IPS-18a (cell line): ENCODE results near the gene SIM1.

Source experiments
- H3K27ac ChIP-seq: one replicate; pipeline ENCODE4 v1.5.1; 2013; ENCODE audit warnings: low read length
- H3K27me3 ChIP-seq: one replicate; pipeline ENCODE4 v1.6.1; 2013; ENCODE audit warnings: mild to moderate bottlenecking, low read length; ENCODE audit not compliant: control insufficient read depth, insufficient read depth
- H3K36me3 ChIP-seq: one replicate; pipeline ENCODE4 v1.6.1; 2013; ENCODE audit warnings: low read depth, low read length; ENCODE audit not compliant: control insufficient read depth
- H3K4me1 ChIP-seq: one replicate; pipeline ENCODE4 v1.6.1; 2013; ENCODE audit warnings: low read depth, low read length; ENCODE audit not compliant: control insufficient read depth
- H3K4me3 ChIP-seq: one replicate; pipeline ENCODE4 v1.5.1; 2013; ENCODE audit warnings: low read length
- H3K9ac ChIP-seq: one replicate; pipeline ENCODE4 v1.6.1; 2013; ENCODE audit warnings: mild to moderate bottlenecking, low read length, moderate library complexity
- H3K9me3 ChIP-seq: one replicate; pipeline ENCODE4 v1.6.1; 2013; ENCODE audit warnings: low read depth, low read length; ENCODE audit not compliant: control insufficient read depth

The SIM1 gene

GRCh38 chr6:100430962-100431361 is 33.8 kb downstream of the SIM1 start:
- Histone ChIP-seq H3K4me3 (no peak overlapping the region), H3K9ac (no peak overlapping the region), H3K9me3 (no peaks in the 10 kb centered on the region), H3K4me1 (peaks cover 21% of the 10 kb centered on the region), H3K27ac (no peak overlapping the region), H3K27me3 (no peaks in the 10 kb centered on the region), H3K36me3 (no peaks in the 10 kb centered on the region)

- H3K4me3 ChIP-seq, result no peak overlapping the region
- peaks cover 15% of the 10 kb centered on the region for H3K4me1 ChIP-seq
- H3K36me3 ChIP-seq, result no peaks in the 10 kb centered on the region
- no peaks in the 10 kb centered on the region for H3K27me3 ChIP-seq
- no peaks in the 10 kb centered on the region for H3K9me3 ChIP-seq
- no peak overlapping the region for H3K9ac ChIP-seq
- H3K27ac ChIP-seq, result no peak overlapping the region
Observed at GRCh38 chr6:100427452-100427851, 37.3 kb downstream of the SIM1 start.

- no peak overlapping the region for H3K9ac ChIP-seq
- H3K36me3 ChIP-seq, result no peaks in the 10 kb centered on the region
- H3K4me3 ChIP-seq, result no peak overlapping the region
- peaks cover 15% of the 10 kb centered on the region for H3K4me1 ChIP-seq
- H3K27me3 ChIP-seq, result no peaks in the 10 kb centered on the region
- no peaks in the 10 kb centered on the region for H3K9me3 ChIP-seq
- no peak overlapping the region for H3K27ac ChIP-seq
Observed at GRCh38 chr6:100426744-100427338, 37.9 kb downstream of the SIM1 start.

GRCh38 chr6:100426241-100426640 is 38.5 kb downstream of the SIM1 start:
- no peaks in the 10 kb centered on the region for H3K27me3 ChIP-seq
- H3K4me3 ChIP-seq, result no peak overlapping the region
- H3K27ac ChIP-seq, result no peak overlapping the region
- H3K36me3 ChIP-seq, result no peaks in the 10 kb centered on the region
- H3K9me3 ChIP-seq, result no peaks in the 10 kb centered on the region
- H3K9ac ChIP-seq, result no peak overlapping the region
- H3K4me1 ChIP-seq, result peaks cover 20% of the 10 kb centered on the region

- Histone ChIP-seq H3K4me1 (peaks cover 18% of the 10 kb centered on the region), H3K36me3 (no peaks in the 10 kb centered on the region), H3K9ac (no peak overlapping the region), H3K9me3 (no peaks in the 10 kb centered on the region), H3K27ac (no peak overlapping the region), H3K4me3 (peak overlapping the region; percentile 3), H3K27me3 (no peaks in the 10 kb centered on the region)
Observed at GRCh38 chr6:100420711-100421110, 44.0 kb downstream of the SIM1 start.

- Histone ChIP-seq H3K4me3 (no peak overlapping the region), H3K27ac (no peak overlapping the region), H3K4me1 (peaks cover 22% of the 10 kb centered on the region), H3K9me3 (no peaks in the 10 kb centered on the region), H3K9ac (no peak overlapping the region), H3K27me3 (no peaks in the 10 kb centered on the region), H3K36me3 (no peaks in the 10 kb centered on the region)
Observed at GRCh38 chr6:100417036-100417435, 47.7 kb downstream of the SIM1 start.

GRCh38 chr6:100415768-100416167 is 49.0 kb downstream of the SIM1 start:
- H3K9me3 ChIP-seq, result no peaks in the 10 kb centered on the region
- peaks cover 12% of the 10 kb centered on the region for H3K4me1 ChIP-seq
- no peaks in the 10 kb centered on the region for H3K27me3 ChIP-seq
- no peak overlapping the region for H3K9ac ChIP-seq
- H3K36me3 ChIP-seq, result no peaks in the 10 kb centered on the region
- no peak overlapping the region for H3K4me3 ChIP-seq
- no peak overlapping the region for H3K27ac ChIP-seq

GRCh38 chr6:100412872-100413271 is 51.8 kb downstream of the SIM1 start:
- no peaks in the 10 kb centered on the region for H3K9me3 ChIP-seq
- H3K36me3 ChIP-seq, result no peaks in the 10 kb centered on the region
- H3K9ac ChIP-seq, result no peak overlapping the region
- H3K4me3 ChIP-seq, result no peak overlapping the region
- no peak overlapping the region for H3K27ac ChIP-seq
- H3K4me1 ChIP-seq, result peaks cover 4% of the 10 kb centered on the region
- H3K27me3 ChIP-seq, result no peaks in the 10 kb centered on the region

GRCh38 chr6:100404051-100404450 is 60.7 kb downstream of the SIM1 start:
- no peak overlapping the region for H3K9ac ChIP-seq
- H3K4me3 ChIP-seq, result no peak overlapping the region
- no peaks in the 10 kb centered on the region for H3K4me1 ChIP-seq
- H3K9me3 ChIP-seq, result no peaks in the 10 kb centered on the region
- no peaks in the 10 kb centered on the region for H3K36me3 ChIP-seq
- no peaks in the 10 kb centered on the region for H3K27me3 ChIP-seq
- H3K27ac ChIP-seq, result no peak overlapping the region

GRCh38 chr6:100393493-100393892 is 71.2 kb downstream of the SIM1 start:
- no peaks in the 10 kb centered on the region for H3K9me3 ChIP-seq
- no peak overlapping the region for H3K4me3 ChIP-seq
- H3K27ac ChIP-seq, result no peak overlapping the region
- H3K9ac ChIP-seq, result no peak overlapping the region
- H3K4me1 ChIP-seq, result no peaks in the 10 kb centered on the region
- no peaks in the 10 kb centered on the region for H3K27me3 ChIP-seq
- no peaks in the 10 kb centered on the region for H3K36me3 ChIP-seq

GRCh38 chr6:100392423-100392822 is 72.3 kb downstream of the SIM1 start:
- Histone ChIP-seq H3K4me3 (no peak overlapping the region), H3K27ac (no peak overlapping the region), H3K9ac (no peak overlapping the region), H3K27me3 (no peaks in the 10 kb centered on the region), H3K4me1 (no peaks in the 10 kb centered on the region), H3K36me3 (no peaks in the 10 kb centered on the region), H3K9me3 (no peaks in the 10 kb centered on the region)

GRCh38 chr6:100388868-100389519 is 75.7 kb downstream of the SIM1 start:
- Histone ChIP-seq H3K36me3 (no peaks in the 10 kb centered on the region), H3K4me3 (no peak overlapping the region), H3K27ac (no peak overlapping the region), H3K27me3 (no peaks in the 10 kb centered on the region), H3K9ac (no peak overlapping the region), H3K4me1 (no peaks in the 10 kb centered on the region), H3K9me3 (no peaks in the 10 kb centered on the region)
